Stimulated activated memory B cell treated with anti-CD40 and anti-IgM and Interleukin-4, amounts not matched to agents 10 μg/mL and 1 μg/mL and 100 μg/mL, for 72 hours (primary cell): Measurements from ENCODE around the gene MYRIP.

Experiments
- ATAC-seq: fragments of 150-1000 bp; cut with Tn5 transposase; 2 replicates; pipeline ENCODE4 v1.10.0; 2021
- H3K27ac Mint-ChIP-seq: one replicate; pipeline ENCODE4 v1.8.0; 2022; ENCODE audit warnings: mild to moderate bottlenecking, mixed read lengths
- H3K27me3 Mint-ChIP-seq: one replicate; pipeline ENCODE4 v1.8.0; 2022; ENCODE audit warnings: mixed read lengths
- H3K36me3 Mint-ChIP-seq: one replicate; pipeline ENCODE4 v1.8.0; 2022; ENCODE audit warnings: mixed read lengths
- H3K4me1 Mint-ChIP-seq: one replicate; pipeline ENCODE4 v1.8.0; 2022; ENCODE audit warnings: mixed read lengths
- H3K4me3 Mint-ChIP-seq: one replicate; pipeline ENCODE4 v1.8.0; 2022; ENCODE audit warnings: mild to moderate bottlenecking, moderate library complexity, mixed read lengths
- H3K9me3 Mint-ChIP-seq: one replicate; pipeline ENCODE4 v1.8.0; 2022; ENCODE audit warnings: mixed read lengths

The MYRIP gene

GRCh38 chr3:40191251-40191650 lies 381.8 kb downstream of the MYRIP start:
- no peaks in the 10 kb centered on the region for H3K4me1 Mint-ChIP-seq
- H3K36me3 Mint-ChIP-seq, result no peaks in the 10 kb centered on the region
- H3K27me3 Mint-ChIP-seq, result no peaks in the 10 kb centered on the region
- no peaks in the 10 kb centered on the region for H3K9me3 Mint-ChIP-seq
- no peak overlapping the region for H3K4me3 Mint-ChIP-seq
- ATAC-seq, result no peak
- H3K27ac Mint-ChIP-seq, result no peak overlapping the region

DNA sequence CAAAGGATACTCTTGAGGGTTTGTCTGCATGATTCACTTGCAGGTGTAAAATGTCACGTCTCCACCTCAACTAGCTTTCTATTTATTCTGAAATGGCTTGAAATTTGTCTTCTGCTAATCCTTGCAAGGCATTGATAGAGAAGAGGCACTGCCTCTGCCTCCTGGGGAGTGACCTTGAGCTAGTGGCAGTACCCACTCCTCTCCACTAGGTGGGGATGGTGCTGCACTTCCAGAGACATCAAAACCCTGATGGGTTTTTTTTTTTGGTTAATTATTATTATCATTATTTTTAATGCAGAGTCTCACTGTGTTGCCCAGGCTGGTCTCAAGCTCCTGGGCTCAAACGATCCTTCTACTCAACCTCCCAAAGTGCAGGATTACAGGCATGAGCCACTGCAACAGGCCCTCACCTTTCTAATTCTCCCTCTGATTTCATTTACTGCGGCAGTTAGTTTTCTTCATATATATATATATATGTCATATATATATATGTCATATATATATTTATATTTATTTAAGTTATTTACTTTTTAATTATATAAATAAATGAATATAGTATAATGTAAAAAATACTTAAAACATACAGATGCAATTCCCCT lies 382.5 kb downstream of the MYRIP start:
- no peak for ATAC-seq
- H3K4me1 Mint-ChIP-seq, result no peaks in the 10 kb centered on the region
- no peaks in the 10 kb centered on the region for H3K27me3 Mint-ChIP-seq

DNA sequence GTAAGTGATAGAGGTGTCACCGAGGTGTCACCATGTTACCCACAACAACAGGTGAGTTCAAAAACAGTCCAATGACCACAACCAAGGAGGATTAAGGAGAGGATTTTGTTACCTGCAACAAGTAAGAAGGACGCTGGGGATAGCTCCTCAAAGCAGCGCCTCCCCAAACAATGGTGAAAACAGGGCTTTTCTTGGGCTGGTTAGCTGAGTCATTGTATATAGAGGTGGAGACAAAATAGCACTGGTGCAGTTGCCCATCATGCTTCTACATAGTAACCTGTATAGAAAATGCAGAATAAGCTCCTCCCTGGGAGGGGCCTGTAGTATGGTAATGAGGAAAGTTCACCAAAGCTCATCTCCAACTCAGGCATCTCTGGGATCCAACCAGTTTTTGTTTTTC lies 383.2 kb downstream of the MYRIP start:
- Mint-ChIP-seq H3K9me3 (no peaks in the 10 kb centered on the region), H3K4me1 (no peaks in the 10 kb centered on the region), H3K36me3 (no peaks in the 10 kb centered on the region), H3K4me3 (no peak overlapping the region), H3K27me3 (no peaks in the 10 kb centered on the region), H3K27ac (no peak overlapping the region)
- no peak for ATAC-seq

More for the DNA sequence above, 382.5 kb downstream of the MYRIP start:
- H3K36me3 Mint-ChIP-seq, result no peaks in the 10 kb centered on the region
- no peaks in the 10 kb centered on the region for H3K9me3 Mint-ChIP-seq
- no peak overlapping the region for H3K4me3 Mint-ChIP-seq
- H3K27ac Mint-ChIP-seq, result no peak overlapping the region

GRCh38 chr3:40196966-40197365 lies 387.6 kb downstream of the MYRIP start:
- Mint-ChIP-seq H3K27ac (no peak overlapping the region), H3K36me3 (no peaks in the 10 kb centered on the region), H3K27me3 (no peaks in the 10 kb centered on the region), H3K4me3 (no peak overlapping the region), H3K4me1 (no peaks in the 10 kb centered on the region), H3K9me3 (no peaks in the 10 kb centered on the region)
- ATAC-seq, result no peak

DNA sequence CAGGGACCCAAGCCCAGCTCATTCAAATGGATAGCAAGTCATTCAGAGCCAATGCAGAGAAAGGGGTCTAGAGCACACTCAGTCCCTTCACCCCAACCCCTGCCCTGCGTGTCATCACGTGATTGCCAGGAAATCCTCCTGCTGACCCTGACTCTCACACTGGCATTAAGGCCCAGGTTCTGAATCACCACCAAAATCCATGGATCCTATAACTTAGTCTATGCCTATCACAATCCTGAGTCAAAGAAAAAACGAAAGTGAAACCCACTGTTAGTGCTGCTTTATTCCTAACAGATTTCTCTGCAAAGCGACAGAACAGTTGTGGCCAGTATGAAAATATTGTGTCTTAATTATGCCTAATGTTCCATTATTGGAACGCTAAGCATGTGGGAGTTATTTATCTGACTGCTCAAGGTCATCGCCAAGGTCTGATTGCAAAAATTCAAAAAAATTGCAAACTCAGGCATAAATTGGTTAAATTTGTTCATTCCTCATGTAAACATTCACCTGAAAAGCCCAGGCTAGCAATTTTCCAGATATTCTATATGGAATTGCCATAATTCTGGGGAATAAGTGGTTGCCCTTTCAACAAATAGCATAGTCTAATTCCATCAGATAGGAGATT lies 391.4 kb downstream of the MYRIP start:
- Mint-ChIP-seq H3K4me3 (no peak overlapping the region), H3K9me3 (no peaks in the 10 kb centered on the region), H3K27me3 (no peaks in the 10 kb centered on the region), H3K27ac (no peak overlapping the region), H3K36me3 (no peaks in the 10 kb centered on the region), H3K4me1 (no peaks in the 10 kb centered on the region)
- ATAC-seq, result no peak

DNA sequence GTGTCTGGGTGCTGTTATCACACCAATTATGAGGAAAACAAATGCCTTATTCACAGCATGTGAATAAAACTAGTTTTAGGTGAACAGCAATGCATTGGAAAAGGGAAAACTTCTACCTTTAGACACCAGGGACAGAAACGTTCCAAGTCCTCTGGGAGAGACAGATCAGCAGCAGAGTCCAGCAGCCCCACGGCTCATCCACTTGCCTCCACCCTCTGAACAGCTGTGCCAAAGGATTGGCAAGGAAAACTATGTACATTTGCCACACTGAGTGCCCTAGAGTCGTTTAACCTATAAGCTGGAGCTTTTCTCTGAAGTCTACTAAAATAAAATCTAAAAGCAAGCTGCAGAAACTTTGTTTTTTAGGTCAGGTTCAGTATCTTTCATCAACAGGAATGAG lies 392.4 kb downstream of the MYRIP start:
- Mint-ChIP-seq H3K27ac (no peak overlapping the region), H3K36me3 (no peaks in the 10 kb centered on the region), H3K4me1 (no peaks in the 10 kb centered on the region), H3K27me3 (no peaks in the 10 kb centered on the region), H3K4me3 (no peak overlapping the region), H3K9me3 (no peaks in the 10 kb centered on the region)
- no peak for ATAC-seq

DNA sequence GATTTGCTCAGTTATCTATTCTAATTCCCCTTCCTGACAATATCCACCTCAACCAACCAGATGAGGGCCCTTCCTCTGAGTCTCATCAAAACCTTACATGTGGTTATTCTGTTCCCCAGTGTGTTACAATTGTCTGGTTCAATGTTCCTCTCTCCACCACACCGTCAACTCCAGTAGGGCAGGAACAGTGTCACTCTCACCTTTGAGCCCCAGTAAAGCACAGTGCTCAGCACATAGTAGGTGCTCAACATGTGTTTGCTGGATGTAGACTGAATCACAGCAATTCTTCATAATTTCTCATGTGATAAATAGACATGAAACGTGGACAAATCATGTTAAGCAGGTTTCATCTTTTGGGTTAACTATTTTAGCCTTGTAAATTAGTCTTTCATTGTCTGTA lies 397.1 kb downstream of the MYRIP start:
- H3K27me3 Mint-ChIP-seq, result no peaks in the 10 kb centered on the region
- H3K4me1 Mint-ChIP-seq, result no peaks in the 10 kb centered on the region
- no peak overlapping the region for H3K27ac Mint-ChIP-seq
- no peaks in the 10 kb centered on the region for H3K9me3 Mint-ChIP-seq
- H3K36me3 Mint-ChIP-seq, result no peaks in the 10 kb centered on the region
- ATAC-seq, result no peak
- H3K4me3 Mint-ChIP-seq, result no peak overlapping the region

DNA sequence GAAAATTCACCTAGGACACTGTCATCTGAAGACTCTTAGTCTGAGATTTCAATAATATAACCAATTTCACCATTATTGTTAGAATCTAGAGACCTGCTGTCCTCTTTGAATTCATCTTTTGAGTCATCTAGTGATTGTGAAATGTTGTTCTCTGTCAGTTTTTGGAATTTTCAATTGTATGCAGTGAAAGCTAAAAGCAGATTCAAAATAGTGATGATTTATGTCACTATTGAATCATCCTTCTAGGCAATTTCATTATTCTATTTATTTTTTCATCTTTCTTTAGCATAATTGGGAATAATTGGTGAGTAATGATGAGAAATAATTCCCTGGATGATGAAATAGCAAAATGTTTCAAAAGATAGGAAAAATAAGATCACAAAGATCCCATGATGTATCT lies 398.4 kb downstream of the MYRIP start:
- Mint-ChIP-seq H3K27me3 (no peaks in the 10 kb centered on the region), H3K4me3 (no peak overlapping the region), H3K36me3 (no peaks in the 10 kb centered on the region), H3K9me3 (no peaks in the 10 kb centered on the region), H3K27ac (no peak overlapping the region), H3K4me1 (no peaks in the 10 kb centered on the region)
- ATAC-seq, result no peak

DNA sequence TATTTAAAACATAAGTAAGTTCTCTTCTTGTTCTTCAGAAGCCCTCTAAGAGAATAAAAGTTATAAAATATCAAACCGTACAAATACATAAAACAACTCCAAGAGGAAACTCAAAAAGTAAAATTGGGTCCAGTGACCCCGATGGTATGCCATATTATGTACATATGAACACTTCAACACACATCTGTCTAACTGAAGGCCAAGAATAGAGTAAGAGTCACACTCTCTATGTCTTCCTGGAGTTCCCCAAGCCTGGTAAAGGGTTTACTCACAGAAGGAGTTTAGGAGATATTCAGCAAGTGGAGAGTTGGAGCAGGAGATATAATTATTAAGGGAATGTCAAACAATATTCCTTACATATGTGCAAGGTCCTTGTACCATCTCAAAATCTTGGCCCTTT lies 398.8 kb downstream of the MYRIP start:
- no peak overlapping the region for H3K4me3 Mint-ChIP-seq
- H3K27ac Mint-ChIP-seq, result no peak overlapping the region
- H3K36me3 Mint-ChIP-seq, result no peaks in the 10 kb centered on the region
- H3K4me1 Mint-ChIP-seq, result no peaks in the 10 kb centered on the region
- no peak for ATAC-seq
- H3K27me3 Mint-ChIP-seq, result no peaks in the 10 kb centered on the region
- H3K9me3 Mint-ChIP-seq, result no peaks in the 10 kb centered on the region

- ATAC-seq, result no peak
- Mint-ChIP-seq H3K9me3 (no peaks in the 10 kb centered on the region), H3K27me3 (no peaks in the 10 kb centered on the region), H3K36me3 (no peaks in the 10 kb centered on the region), H3K4me3 (no peak overlapping the region), H3K4me1 (no peaks in the 10 kb centered on the region), H3K27ac (no peak overlapping the region)
Measured at GRCh38 chr3:40211579-40211978, 402.2 kb downstream of the MYRIP start.

DNA sequence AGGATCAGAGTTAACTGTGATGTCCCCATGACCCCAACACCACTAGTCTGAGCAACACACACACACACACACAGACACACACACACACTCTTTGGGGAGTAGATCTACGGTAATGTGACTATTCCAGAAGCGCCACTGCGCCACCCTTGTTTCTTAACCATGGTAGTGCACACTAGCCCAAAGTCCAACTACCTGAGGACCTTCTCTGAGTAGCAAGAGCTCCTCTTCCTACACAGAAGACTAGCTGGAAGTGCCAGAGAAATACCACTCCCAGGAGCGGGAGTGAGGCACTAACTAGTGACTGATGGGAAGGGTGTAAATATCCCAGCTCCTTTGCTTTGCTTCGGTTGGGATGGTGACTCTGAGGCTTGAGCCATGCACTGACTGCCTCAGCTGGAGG lies 404.1 kb downstream of the MYRIP start:
- Mint-ChIP-seq H3K9me3 (no peaks in the 10 kb centered on the region), H3K36me3 (no peaks in the 10 kb centered on the region), H3K4me3 (no peak overlapping the region), H3K4me1 (no peaks in the 10 kb centered on the region), H3K27me3 (no peaks in the 10 kb centered on the region), H3K27ac (no peak overlapping the region)
- no peak for ATAC-seq

DNA sequence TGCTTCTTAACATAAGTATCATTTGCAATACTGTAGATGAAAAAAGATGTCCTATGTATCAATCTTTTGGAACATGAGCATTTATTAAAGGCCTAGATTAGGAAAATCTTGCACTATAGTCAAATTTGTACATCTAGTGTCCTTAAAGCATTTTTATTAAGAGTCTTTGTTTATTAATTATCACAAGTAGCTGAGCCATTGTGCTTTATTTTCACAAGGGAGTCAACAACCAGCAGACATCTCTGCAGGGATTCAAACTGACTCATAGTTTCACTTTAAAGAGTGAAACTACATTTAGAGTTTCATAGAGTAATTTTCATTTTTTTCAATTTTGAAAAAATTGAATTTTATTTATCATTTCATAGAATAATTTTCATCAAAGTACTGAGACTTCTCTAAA lies 405.6 kb downstream of the MYRIP start:
- no peak overlapping the region for H3K27ac Mint-ChIP-seq
- H3K4me3 Mint-ChIP-seq, result no peak overlapping the region
- no peaks in the 10 kb centered on the region for H3K4me1 Mint-ChIP-seq
- no peaks in the 10 kb centered on the region for H3K36me3 Mint-ChIP-seq
- ATAC-seq, result no peak
- H3K9me3 Mint-ChIP-seq, result no peaks in the 10 kb centered on the region
- no peaks in the 10 kb centered on the region for H3K27me3 Mint-ChIP-seq

DNA sequence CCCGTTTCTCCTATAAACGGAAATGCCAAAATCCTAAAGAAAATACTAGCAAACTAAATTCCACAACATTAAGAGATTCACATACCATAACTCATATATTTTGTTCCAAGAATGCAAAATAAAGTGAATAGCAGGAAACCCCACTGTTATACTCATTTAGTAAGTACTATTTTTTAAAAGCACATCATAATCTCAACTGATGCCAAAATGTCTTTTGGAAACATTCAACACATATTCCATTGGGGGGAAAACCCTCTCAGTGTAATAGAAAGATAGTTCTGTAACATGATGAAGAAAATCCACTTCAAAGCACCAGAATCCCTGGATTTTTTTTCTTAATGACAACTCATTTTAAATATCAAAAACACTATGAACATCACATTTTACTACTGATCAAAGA lies 407.1 kb downstream of the MYRIP start:
- Mint-ChIP-seq H3K9me3 (peaks cover 4% of the 10 kb centered on the region), H3K4me1 (no peaks in the 10 kb centered on the region), H3K4me3 (no peak overlapping the region), H3K27me3 (no peaks in the 10 kb centered on the region), H3K36me3 (peaks cover 6% of the 10 kb centered on the region), H3K27ac (no peak overlapping the region)
- ATAC-seq, result no peak

DNA sequence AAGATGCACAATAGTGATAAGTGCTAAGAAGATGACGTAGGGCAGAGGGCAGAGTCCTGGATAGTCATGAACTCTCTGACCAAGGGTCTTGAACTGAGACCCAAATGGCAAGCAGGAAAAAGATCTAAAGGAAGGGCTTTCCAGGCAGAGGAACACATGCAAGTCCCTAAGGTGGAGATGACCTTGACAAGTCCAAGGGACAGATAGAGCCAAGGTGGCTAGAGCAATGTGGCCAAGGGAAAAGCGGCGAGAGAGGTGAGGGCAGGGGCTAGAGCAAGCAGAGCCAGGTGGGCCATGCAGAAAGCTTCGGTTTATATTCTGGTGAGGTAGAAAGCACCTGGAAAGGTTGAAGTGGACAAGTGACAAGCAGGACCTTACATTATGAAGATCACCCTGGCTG lies 414.4 kb downstream of the MYRIP start:
- Mint-ChIP-seq H3K4me1 (no peaks in the 10 kb centered on the region), H3K4me3 (no peak overlapping the region), H3K27me3 (no peaks in the 10 kb centered on the region), H3K36me3 (peaks cover 15% of the 10 kb centered on the region), H3K9me3 (peaks cover 4% of the 10 kb centered on the region), H3K27ac (no peak overlapping the region)
- no peak for ATAC-seq

DNA sequence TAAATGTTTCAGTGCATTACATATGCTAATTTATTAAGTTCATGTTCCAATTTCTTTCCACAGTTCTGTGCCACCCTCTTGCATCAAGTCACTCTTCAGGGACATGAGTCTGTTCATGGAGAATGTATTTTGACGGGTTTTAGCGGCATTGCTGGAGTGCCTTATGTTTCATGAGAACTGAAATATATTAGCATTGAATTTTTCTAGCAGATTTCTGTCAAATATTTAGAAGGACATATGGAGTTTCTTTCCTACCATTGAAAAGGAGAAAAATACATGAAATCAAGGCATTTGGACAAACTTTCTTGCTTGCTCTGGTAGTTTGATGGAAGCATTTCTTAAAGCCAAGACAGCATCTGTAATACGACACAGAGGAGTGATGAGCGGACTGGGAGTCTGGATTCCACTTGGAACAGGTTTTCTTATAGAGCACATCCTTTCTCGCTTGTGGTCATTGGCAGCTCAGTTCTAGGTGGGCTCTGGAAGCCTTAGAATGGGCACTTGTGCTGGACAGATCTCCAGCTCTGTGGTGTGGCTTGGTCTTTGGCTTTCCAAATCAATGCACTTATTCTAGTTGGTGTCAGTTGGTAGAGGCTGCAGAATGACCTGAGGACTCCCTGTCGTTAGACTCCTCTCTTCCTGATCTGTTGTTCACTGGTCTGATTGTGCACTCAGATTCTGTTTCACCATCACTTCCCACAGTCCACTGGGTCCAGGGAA lies 415.5 kb downstream of the MYRIP start:
- Mint-ChIP-seq H3K9me3 (peaks cover 4% of the 10 kb centered on the region), H3K4me1 (peaks cover 8% of the 10 kb centered on the region), H3K27me3 (no peaks in the 10 kb centered on the region), H3K36me3 (peaks cover 15% of the 10 kb centered on the region), H3K4me3 (no peak overlapping the region), H3K27ac (no peak overlapping the region)
- ATAC-seq, result no peak

GRCh38 chr3:40226636-40227035 lies 417.2 kb downstream of the MYRIP start:
- no peak for ATAC-seq
- Mint-ChIP-seq H3K4me1 (peaks cover 12% of the 10 kb centered on the region), H3K36me3 (peaks cover 9% of the 10 kb centered on the region), H3K27me3 (no peaks in the 10 kb centered on the region), H3K4me3 (no peak overlapping the region), H3K27ac (no peak overlapping the region), H3K9me3 (no peaks in the 10 kb centered on the region)
